NCI-H748 treated with DMSO at 0.1 percent for 48 hours (cell line): ENCODE results near the gene NUCB1.
"Not testable (repeated sequence)": the region's sequence is repeated elsewhere in the genome, so short reads cannot be mapped to it uniquely, and the experiment has no call there.

ENCODE experiments used
- DNase-seq: peaks from one replicate; lab custom pipeline; 2025; lab: John Stamatoyannopoulos, UW

The NUCB1 gene

GRCh38 chr19:48906324-48906723 is 6.2 kb downstream of the NUCB1 start:
- DNase-seq = no peak

DNA sequence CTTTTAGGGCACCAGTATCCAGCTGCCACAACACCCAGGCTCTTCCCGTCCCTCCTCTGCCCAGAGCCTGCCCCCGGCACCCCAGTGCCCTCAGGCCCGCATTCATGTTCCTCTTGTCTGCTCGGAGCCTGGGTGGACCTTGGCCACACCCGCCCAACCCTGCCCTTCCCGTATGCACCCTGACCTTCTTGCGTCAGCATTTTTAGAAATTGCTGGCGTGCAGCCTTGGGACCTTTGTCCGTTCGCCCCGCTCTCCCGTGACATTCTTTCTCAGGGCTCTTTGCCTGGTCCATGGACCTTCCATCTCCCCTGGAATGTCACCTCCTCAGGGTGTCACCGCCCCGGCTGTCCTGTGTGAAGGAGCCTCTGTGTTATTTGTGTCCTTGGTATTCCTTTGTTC is 7.6 kb downstream of the NUCB1 start:
- no peak for DNase-seq

GRCh38 chr19:48909424-48910077 is 9.4 kb downstream of the NUCB1 start:
- not testable (repeated sequence) for DNase-seq

GRCh38 chr19:48910803-48911202 is 10.7 kb downstream of the NUCB1 start:
- DNase-seq = no peak

DNA sequence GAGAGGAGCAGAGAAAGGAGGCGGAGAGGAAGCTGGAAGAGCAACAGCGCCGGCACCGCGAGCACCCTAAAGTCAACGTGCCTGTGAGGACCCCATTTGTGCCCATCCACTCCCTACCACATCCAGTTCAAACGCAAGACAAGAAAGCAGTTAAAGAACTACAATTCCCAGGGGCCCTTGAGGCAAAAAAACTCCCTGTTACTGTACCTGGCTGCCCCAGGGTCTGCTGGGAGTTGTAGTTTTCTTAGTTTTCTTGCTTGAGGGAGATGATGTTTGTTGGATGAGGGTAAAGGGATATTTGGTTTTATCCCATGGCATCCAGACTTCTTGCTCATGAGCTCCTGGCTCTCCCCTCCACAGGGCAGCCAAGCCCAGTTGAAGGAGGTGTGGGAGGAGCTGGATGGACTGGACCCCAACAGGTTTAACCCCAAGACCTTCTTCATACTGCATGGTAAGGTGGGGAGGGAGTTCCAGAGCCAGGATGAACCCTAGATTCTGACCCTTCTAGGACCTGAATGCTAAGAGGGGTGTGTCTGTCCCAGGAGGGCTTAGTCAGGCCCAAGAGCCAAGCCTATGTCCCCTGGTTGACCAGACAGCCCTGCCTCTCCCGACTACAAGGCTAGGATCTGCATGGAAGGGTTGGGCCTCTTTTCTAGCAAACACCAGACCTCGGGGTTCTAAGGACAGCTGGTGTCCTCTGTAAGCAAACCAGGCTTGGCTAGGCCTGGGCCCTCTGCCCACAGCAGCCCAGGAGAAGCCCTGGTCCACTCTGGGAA is 13.2 kb downstream of the NUCB1 start:
- no peak for DNase-seq

- no peak for DNase-seq
Measured at GRCh38 chr19:48914181-48914580, 14.1 kb downstream of the NUCB1 start.

DNA sequence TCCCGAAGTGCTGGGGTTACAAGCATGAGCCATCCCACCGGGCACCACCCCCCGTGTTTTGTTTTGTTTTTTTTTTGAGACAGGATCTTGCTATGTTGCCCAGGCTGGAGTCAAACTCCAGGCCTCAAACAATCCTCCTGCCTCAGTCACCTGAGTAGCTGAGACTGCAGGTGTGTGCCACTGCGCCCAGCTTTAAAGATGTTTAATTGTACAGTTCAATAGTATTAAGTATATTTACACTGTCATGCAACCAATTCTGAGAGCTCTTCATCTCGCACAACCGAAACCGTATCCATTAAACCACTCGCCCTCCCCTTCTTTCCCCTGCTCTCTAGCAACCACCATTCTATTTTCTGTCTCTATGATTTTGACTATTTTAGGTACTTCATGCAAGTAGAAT is 15.6 kb downstream of the NUCB1 start:
- no peak for DNase-seq

- DNase-seq = no peak
Measured at GRCh38 chr19:48918071-48918470, 18.0 kb downstream of the NUCB1 start.

- no peak for DNase-seq
Measured at GRCh38 chr19:48918801-48919247, 18.7 kb downstream of the NUCB1 start.

DNA sequence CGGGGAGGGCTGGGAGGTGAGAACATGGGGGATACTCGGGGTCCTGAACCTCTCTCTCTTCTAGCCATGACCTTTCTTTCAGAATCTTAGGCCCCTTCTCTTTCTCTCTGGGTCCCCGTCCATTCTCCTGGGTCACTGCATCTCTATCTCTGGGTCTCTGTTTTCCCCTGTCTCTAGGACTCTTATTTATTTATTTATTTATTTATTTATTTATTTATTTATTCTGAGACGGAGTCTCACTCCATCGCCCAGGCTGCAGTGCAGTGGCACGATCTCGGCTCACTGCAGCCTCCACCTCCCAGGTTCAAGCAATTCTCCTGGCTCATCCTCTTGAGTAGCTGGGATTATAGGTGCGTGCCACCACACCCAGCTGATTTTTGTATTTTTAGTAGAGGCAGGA is 19.2 kb downstream of the NUCB1 start:
- not testable (repeated sequence) for DNase-seq

- no peak for DNase-seq
Measured at GRCh38 chr19:48920949-48921348, 20.8 kb downstream of the NUCB1 start.

DNA sequence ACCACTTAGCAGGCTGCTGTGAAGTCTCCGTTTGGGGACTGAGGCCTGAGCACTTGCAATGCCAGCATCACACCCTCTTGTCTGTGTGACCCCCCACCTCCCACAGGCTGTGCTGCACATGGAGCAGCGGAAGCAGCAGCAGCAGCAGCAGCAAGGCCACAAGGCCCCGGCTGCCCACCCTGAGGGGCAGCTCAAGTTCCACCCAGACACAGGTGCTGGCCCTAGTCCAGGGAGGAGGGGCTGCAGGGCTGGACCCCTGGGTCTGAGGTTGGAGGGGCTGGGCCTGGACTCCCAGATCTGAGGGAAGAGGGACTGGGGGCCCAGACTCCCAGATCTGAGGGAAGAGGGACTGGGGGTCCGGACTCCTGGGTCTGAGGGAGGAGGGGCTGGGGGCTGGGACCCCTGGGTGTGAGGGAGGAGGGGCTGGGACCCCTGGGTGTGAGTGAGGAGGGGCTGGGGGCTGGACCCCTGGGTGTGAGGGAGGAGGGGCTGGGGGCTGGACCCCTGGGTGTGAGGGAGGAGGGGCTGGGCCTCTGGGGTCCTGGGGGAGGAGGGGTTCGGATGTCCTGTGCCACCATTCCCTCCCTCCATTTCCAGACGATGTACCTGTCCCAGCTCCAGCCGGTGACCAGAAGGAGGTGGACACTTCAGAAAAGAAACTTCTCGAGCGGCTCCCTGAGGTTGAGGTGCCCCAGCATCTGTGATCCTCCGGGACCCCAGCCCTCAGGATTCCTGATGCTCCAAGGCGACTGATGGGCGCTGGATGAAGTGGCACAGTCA is 21.8 kb downstream of the NUCB1 start:
- DNase-seq = no peak

DNA sequence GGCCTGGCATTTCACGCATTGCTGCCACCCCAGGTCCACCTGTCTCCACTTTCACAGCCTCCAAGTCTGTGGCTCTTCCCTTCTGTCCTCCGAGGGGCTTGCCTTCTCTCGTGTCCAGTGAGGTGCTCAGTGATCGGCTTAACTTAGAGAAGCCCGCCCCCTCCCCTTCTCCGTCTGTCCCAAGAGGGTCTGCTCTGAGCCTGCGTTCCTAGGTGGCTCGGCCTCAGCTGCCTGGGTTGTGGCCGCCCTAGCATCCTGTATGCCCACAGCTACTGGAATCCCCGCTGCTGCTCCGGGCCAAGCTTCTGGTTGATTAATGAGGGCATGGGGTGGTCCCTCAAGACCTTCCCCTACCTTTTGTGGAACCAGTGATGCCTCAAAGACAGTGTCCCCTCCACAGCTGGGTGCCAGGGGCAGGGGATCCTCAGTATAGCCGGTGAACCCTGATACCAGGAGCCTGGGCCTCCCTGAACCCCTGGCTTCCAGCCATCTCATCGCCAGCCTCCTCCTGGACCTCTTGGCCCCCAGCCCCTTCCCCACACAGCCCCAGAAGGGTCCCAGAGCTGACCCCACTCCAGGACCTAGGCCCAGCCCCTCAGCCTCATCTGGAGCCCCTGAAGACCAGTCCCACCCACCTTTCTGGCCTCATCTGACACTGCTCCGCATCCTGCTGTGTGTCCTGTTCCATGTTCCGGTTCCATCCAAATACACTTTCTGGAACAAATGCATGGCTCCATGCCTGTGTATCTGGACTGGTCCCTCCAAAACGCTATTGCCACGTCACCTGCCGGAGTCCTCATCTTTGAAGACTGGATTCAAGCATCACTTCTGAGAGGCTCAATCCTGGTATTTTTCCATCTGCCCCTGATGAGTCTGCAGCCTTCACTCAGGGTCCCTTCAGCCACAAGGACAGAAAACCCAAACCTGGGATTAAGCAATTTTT is 22.7 kb downstream of the NUCB1 start:
- no peak for DNase-seq

DNA sequence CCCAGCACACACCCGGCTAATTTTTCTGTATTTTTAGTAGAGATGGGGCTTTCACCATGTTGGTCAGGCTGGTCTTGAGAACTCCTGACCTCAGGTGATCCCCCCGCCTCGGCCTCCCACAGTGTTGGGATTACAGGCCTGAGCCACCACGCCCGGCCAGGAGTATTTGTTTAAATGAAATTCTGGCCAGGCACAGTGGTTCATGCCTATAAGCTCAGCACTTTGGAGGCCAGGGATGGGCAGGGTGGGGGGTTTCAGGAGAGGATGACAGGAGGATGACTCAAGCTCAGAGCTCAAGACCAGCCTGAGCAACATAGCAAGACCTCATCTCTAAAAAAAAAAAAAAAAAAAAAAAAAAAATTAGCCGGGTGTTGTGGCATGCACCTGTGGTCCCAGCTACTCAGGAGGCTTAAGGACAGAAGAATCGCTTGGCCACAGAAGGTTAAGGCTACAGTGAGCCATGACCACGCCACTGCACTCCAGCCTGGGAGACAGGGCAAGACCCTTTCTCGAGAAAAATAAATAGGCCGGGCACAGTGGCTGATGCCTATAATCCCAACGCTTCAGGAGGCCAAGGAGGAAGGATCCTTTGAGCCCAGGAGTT is 25.2 kb downstream of the NUCB1 start:
- no peak for DNase-seq

DNA sequence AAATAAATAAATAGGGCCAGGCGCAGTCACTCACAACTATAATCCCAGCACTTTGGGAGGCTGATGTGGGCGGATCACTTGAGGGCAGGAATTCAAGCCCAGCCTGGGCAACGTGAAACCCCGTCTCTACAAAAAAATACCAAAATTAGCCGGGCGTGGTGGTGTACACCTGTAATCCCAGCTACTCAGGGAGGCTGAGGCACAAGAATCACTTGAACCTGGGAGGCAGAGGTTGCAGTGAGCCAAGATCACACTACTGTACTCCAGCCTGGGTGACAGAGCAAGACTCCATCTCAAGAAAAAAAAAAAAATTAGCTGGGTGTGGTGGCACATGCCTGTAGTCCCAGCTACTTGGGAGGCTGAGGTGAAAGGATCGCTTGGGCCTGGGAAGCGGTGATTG is 25.8 kb downstream of the NUCB1 start:
- DNase-seq = not testable (repeated sequence)

GRCh38 chr19:48926909-48927308 is 26.8 kb downstream of the NUCB1 start:
- DNase-seq = no peak

DNA sequence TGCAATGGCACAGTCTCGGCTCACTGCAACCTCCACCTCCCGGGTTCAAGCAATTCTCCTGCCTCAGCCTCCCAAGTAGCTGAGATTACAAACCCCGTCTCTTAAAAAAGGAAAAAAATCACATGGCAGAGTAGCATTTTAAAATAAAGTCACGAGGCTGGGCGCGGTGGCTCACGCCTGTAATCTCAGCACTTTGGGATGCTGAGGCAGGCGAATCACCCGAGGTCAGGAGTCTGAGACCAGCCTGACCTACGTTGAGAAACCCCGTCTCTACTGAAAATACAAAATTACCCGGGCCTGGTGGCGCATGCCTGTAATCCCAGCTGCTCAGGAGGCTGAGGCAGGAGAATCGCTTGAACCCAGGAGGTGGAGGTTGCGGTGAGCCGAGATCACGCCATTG is 27.6 kb downstream of the NUCB1 start:
- not testable (repeated sequence) for DNase-seq

DNA sequence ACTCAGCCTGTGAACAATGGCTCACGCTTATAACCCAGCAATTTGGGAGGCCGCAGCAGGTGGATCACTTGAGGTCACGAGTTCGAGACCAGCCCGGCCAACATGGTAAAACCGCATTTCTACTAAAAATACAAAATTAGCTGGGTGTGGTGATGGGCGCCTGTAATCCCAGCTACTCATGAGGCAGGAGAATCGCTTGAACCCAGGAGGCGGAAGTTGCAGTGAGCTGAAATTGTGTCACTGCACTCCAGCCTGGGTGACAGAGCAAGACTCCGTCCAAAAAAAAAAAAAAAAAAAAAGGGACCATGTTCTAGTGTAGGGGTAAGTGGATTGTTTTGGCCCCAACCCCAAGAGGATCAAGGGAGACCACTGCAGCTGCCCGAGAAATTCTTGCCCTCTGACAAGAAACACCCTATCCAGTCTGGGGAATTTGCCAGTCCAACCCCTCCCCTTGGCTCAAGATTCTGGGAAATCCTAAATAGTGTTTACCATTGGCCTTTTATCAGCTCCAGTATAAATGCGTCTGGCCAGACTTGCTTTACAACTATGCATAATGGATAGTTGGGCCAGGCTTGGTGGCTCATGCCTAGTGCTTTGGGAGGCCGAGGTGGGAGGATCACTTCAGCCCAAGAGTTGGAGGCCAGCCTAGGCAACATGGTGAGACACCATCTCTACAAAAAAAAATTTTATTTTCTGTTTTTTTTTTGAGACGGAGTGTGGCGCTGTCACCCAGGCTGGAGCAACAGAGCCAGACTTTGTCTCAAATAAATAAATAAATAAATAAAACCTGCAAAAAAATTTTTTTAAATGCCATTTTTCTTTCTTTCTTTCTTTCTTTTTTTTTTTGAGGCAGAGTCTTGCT is 28.3 kb downstream of the NUCB1 start:
- DNase-seq = no peak

- DNase-seq = peak; percentile 98
Measured at GRCh38 chr19:48933382-48933932, 33.3 kb downstream of the NUCB1 start, which contains the start of gene DHDH. Gene DHDH, plus strand, starts transcription at chr19:48933699. Its CDS starts 23 bp downstream, at chr19:48933722.

DNA sequence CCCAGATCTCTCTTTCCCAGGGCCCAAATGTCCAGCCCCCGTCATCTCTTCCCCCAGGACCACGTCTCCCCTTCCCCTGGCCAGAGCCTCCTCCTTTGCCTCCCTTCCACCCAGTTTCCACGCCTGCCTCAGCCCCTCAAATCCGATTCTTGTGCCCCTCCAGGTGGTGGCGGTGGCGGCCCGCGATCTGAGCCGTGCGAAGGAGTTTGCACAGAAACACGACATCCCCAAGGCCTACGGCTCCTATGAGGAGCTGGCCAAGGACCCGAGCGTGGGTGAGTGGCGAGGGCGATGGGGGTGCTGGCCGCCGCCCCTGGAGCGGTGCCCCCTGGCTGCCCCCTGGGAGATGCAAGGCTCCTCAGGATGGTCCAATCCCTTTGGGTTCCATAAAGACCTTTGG is 34.7 kb downstream of the NUCB1 start:
- no peak for DNase-seq
